GM10266 (cell line): ENCODE measurements around the gene KSR2.

Source experiments
- DNase-seq: peaks from one replicate; pipeline ENCODE4 v3.0.0; 2012; ENCODE audit errors: extremely low spot score
- CTCF ChIP-seq: IDR thresholded peaks from 2 replicates; pipeline ENCODE4 v1.5.1; 2012; ENCODE audit warnings: mild to moderate bottlenecking, low read depth; ENCODE audit not compliant: control insufficient read depth, insufficient read depth; ENCODE audit errors: missing control alignments

Gene KSR2

DNA sequence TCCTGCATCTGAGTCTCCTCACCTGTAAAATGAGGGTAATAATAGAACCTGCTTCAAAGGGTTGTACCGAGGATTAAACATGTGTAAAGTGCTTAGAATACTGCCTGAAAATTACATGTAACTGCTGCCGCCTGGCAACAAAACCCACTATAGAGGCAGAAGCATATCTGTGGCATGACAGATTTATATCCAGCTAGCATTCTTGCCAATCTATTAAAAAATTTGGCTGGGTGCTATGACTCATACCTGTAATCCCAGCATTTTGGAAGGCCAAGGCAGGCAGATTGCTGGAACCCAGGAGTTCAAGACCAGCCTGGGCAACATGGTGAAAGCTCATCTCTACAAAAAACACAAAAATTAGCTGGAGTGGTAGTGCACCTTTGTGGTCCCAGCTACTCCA is 16.4 kb upstream of the KSR2 start:
- TF ChIP-seq CTCF: no peak
- DNase-seq: no peak

GRCh38 chr12:117981267-117981666 is 12.5 kb upstream of the KSR2 start:
- DNase-seq: no peak
- no peak for TF ChIP-seq CTCF

DNA sequence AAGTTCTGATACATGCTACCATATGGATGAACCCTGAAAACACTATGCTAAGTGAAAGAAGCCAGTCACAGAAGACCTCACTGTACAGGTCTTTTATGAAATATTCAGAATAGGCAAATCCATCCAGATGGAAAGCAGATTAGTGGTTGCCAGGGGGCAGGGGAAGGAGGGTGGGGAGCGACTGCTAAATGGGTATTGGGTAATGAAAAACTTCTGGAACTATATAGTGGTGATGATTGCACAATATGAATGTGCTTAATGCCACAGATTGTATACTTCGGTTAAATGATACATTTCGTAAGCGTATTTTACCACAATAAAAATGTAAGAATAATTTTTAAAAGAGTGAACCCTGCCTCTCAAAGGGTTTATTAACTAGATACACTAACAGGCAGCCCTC is 11.8 kb upstream of the KSR2 start:
- TF ChIP-seq CTCF: no peak
- no peak for DNase-seq

DNA sequence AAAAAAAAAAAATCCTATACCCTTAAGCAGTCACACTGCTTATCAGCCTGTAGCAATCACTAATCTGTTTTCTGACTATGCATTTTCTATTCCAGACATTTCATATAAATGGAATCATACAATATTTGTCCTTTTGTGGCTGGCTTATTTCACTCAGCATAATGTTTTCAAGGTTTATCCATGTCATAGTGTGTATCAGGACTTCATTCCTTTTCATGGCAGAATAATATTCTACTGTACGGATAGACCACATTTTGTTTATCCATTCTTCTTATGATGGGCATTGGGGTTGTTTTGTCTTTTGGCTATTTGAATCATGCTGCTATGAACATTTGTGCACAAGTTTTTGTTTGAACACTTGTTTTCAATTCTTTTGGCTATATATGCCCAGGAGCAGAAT is 8.6 kb upstream of the KSR2 start:
- no peak for DNase-seq
- no peak for TF ChIP-seq CTCF

- no peak for TF ChIP-seq CTCF
- DNase-seq: no peak
Observed at GRCh38 chr12:117975006-117975405, 6.2 kb upstream of the KSR2 start.

DNA sequence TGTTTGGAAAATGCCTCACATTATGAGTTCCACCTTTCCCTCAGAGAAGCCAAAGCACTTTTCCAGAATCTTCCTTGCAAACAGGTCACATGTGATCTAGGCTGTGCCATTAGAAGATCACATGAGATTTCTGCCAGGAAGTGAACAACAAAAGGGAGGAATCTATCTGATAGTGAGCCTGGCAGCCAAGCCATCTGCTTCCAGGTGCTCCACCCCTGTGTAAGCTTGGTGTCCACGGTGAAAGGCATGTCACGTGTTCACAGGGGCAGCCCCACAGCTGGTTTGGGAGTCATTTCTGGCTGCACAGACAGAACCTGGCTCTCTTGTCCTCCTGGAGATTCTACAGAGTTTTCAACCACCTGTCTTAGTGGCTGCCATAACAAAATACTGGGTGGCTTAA is 3.5 kb upstream of the KSR2 start:
- no peak for TF ChIP-seq CTCF
- DNase-seq: no peak

DNA sequence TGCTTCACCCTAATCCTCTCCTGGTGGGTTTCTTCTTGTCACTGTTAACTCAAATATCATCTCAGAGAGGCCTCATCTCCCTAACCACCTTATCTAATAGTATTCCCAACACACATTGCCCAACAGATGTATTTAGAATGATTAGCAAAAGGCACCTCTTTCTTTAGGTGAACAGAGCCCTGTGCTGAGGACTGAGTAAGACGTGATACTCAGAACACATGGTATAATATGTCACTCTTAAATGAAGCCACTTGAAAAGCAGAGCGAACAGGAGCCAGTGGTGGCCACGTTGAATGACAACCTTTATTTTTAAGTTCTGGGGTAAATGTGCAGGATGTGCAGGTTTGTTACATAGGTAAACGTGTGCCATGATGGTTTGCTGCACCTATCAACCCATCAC is 1.5 kb upstream of the KSR2 start:
- no peak for TF ChIP-seq CTCF
- no peak for DNase-seq
